Bone marrow (tissue), 2 donors: ENCODE results near the gene SIAH1.
"Not testable (repeated sequence)": the region's sequence is repeated elsewhere in the genome, so short reads cannot be mapped to it uniquely, and the experiment has no call there.

Experiments used
- DNase-seq, 2 donors: peaks; one replicate each; lab custom pipeline; 2025; lab: John Stamatoyannopoulos, UW

Gene SIAH1

GRCh38 chr16:48393485-48394354, 8.5 kb upstream of the SIAH1 start:
- DNase-seq: no peak

GRCh38 chr16:48392407-48392806, 7.2 kb upstream of the SIAH1 start:
- no peak for DNase-seq

- DNase-seq: no peak
Measured at GRCh38 chr16:48386559-48387312, 1.5 kb upstream of the SIAH1 start.

GRCh38 chr16:48384520-48385252, 527 bp downstream of the SIAH1 start:
- DNase-seq: no peak

GRCh38 chr16:48383877-48384519, 1.2 kb downstream of the SIAH1 start:
- DNase-seq: no peak

GRCh38 chr16:48383009-48383876, 2.0 kb downstream of the SIAH1 start:
- DNase-seq: no peak

GRCh38 chr16:48382131-48382530, 3.1 kb downstream of the SIAH1 start:
- no peak for DNase-seq

GRCh38 chr16:48381201-48381600, 4.0 kb downstream of the SIAH1 start:
- DNase-seq: no peak

GRCh38 chr16:48378836-48379235, 6.4 kb downstream of the SIAH1 start:
- no peak for DNase-seq

GRCh38 chr16:48378276-48378675, 6.9 kb downstream of the SIAH1 start:
- no peak for DNase-seq

GRCh38 chr16:48377301-48377700, 7.9 kb downstream of the SIAH1 start:
- DNase-seq: not testable (repeated sequence)

GRCh38 chr16:48374255-48374654, 11.0 kb downstream of the SIAH1 start:
- DNase-seq: no peak

GRCh38 chr16:48373258-48374029, 11.8 kb downstream of the SIAH1 start:
- DNase-seq: no peak

GRCh38 chr16:48372744-48373143, 12.5 kb downstream of the SIAH1 start:
- DNase-seq: no peak

GRCh38 chr16:48371393-48371780, 13.8 kb downstream of the SIAH1 start:
- DNase-seq: no peak

- not testable (repeated sequence) for DNase-seq
Measured at GRCh38 chr16:48370668-48371392, 14.4 kb downstream of the SIAH1 start.

- DNase-seq: no peak
Measured at GRCh38 chr16:48370229-48370628, 15.0 kb downstream of the SIAH1 start.

GRCh38 chr16:48369765-48370164, 15.4 kb downstream of the SIAH1 start:
- no peak for DNase-seq

GRCh38 chr16:48367441-48368049, 17.7 kb downstream of the SIAH1 start:
- no peak for DNase-seq
